Epidermal melanocyte (primary cell): ENCODE data around the gene LYSMD2.
A peak's percentile ranks its signal among the peaks of the same experiment; 100 is the strongest.
"Not testable (repeated sequence)": the region's sequence is repeated elsewhere in the genome, so short reads cannot be mapped to it uniquely, and the experiment has no call there.

ENCODE experiments used
- DNase-seq: peaks from one replicate; pipeline ENCODE4 v3.0.0; 2011; ENCODE audit warnings: low spot score; ENCODE audit not compliant: insufficient read length

The LYSMD2 gene, protein sequence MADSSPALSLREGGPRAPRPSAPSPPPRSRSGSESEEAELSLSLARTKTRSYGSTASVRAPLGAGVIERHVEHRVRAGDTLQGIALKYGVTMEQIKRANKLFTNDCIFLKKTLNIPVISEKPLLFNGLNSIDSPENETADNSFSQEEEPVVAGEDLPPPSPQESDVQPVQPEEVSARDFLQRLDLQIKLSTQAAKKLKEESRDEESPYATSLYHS

DNA sequence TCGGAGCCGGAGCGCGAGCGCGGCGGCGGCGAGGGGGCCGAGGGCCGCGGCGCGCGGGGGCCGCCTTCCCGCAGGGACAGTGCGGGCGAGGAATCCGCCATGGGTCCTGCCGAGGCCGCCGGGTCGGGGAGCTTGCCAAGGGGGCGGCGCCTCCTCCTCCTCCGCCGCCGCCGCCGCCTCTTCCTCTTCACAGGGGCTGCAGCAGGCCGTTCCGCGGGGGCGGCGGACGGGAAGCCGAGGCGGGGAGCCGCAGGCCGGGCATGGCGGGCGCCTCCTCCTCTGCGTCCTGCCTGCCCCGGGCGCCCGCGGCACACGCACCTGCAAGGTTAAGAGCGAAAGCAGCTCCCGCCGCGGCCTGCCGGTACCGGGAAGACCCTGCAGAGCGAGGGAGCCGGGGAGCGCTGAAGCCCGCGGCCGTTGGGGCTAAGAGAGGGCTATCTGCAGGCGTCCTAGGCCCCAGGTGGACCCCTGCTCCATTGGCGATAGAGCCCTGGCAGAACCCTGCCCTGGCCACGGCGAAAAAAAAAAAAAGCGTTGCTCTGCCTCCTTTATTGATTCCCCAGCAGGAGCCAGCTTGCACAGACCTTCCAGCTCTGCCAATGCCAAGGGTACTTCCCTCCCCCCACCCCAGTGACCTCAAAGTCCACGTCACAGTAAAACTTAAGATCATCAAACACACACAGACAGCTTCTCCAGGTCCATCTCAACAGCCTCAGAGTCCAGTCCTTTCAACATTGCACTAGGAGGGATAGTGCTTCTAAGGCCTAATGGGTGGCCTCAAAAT is at the start of gene LYSMD2:
Gene LYSMD2, minus strand, starts transcription at position 134 of the 784 bp plus-strand sequence. Its CDS starts 33 bp downstream, at position 101.
- no peak for DNase-seq

DNA sequence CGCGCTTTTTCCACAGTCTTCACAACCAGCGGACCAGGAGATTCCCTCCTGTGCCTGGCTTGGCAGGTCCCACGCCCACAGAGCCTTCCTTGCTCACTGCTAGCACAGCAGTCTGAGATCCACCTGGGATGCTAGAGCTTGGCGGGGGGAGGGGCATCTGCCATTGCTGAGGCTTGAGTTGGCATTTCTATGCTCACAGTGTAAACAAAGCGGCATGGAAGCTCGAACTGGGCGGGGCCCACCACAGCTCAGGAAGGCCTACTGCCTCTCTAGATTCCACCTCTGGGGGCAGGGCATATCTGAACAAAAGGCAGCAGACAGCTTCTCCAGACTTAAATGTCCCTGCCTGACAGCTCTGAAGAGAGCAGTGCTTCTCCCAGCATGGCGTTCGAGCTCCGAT is 49.7 kb upstream of the LYSMD2 start:
- DNase-seq, result not testable (repeated sequence)

GRCh38 chr15:51783967-51784366 is 46.5 kb upstream of the LYSMD2 start:
- DNase-seq, result no peak

- DNase-seq, result no peak
These were observed 45.0 kb upstream of the LYSMD2 start for GRCh38 chr15:51782357-51782896.

DNA sequence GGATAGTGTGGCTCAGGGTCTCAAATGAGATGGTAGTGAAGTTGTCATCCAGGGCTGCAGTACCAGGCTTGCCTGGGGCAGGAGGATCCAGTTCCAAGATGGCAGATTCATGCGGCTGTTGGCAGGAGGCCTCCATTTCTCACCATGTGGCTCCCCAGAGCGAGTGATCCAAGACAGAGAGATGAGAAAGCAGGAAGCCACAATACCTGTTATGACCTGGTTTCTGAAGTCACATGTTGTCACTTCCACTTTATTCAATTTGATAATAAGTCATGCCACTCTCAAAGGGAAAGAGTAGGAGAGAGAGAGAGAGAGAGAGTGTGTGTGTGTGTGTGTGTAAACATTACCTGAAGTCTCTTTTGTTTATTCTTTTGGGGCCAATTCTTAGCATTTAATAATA is 44.1 kb upstream of the LYSMD2 start:
- no peak for DNase-seq

GRCh38 chr15:51780636-51781035 is 43.2 kb upstream of the LYSMD2 start:
- no peak for DNase-seq

- DNase-seq, result peak; percentile 76
These were observed 39.6 kb upstream of the LYSMD2 start for GRCh38 chr15:51776952-51777569.

- no peak for DNase-seq
These were observed 38.7 kb upstream of the LYSMD2 start for GRCh38 chr15:51775967-51776816.

- DNase-seq, result no peak
These were observed 37.5 kb upstream of the LYSMD2 start for GRCh38 chr15:51774916-51775315.

- no peak for DNase-seq
These were observed 34.3 kb upstream of the LYSMD2 start for GRCh38 chr15:51771773-51772172.

GRCh38 chr15:51770902-51771301 is 33.4 kb upstream of the LYSMD2 start:
- no peak for DNase-seq

GRCh38 chr15:51768018-51768417 is 30.6 kb upstream of the LYSMD2 start:
- no peak for DNase-seq

GRCh38 chr15:51766341-51766740 is 28.9 kb upstream of the LYSMD2 start:
- DNase-seq, result no peak

- peak; percentile 64 for DNase-seq
These were observed 28.3 kb upstream of the LYSMD2 start for GRCh38 chr15:51765751-51766150.

DNA sequence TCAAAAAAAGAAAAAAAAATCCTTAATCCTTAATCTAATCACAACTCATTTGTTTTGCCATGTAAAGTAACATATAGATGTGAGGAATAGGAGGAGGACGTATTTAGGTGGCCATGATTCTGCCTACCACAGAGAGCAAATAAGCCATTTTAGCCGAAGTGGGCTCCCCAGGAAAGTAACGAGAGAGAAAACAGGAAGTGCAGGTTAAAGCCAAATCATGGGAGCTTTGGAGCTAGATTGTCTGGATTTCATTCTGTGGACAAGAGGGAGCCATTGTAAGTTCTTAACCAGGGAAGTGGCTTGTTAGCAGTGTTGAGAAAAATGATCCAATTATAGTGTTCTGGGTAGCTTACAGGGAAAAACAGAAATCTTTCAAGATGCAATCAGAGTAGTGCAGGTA is 23.4 kb upstream of the LYSMD2 start:
- no peak for DNase-seq

DNA sequence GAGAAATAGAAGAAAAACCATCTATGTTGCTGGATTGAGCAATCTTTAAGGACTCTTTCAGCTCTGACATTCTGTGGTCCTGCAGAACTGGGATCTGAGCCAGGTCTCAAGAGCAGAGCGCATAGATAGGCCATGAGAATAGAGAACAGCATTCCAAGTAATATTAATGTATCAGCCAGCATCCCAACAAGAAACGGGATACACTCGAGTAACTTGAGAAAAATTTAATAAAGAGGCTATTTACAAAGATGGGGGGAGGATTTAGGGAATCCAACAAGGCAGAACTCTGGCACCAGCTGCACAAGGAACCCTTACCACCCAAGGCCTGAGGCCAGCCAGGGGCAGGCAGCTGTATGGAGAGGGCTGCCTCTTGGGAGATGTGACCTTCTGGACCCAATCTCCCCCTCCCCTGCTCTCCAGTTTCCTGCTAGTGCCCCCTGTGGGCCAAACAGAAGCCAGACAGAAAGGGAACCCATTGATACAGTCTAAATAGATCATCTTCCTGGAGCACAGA is 22.2 kb upstream of the LYSMD2 start:
- DNase-seq, result peak; percentile 63

DNA sequence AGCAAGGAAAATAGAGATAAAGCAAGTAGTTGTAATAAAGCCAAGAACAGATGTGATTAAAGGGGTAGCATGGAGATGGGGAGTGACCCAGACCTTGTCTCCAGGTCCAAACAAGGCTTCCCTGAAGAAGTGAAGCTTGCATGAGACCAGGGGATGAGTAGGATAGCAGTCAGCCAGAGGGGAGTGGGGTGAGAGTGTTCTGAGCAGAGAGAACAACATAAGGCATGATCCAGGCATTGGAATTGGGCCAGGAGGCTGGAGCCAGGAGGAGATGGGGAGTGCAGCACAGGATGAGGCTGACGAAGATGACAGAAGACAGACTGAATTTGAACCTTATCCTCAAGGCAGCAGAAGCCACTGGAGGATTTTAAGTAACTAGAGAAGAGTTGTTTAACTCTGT is 21.2 kb upstream of the LYSMD2 start:
- no peak for DNase-seq

GRCh38 chr15:51757450-51757849 is 20.0 kb upstream of the LYSMD2 start:
- no peak for DNase-seq

GRCh38 chr15:51756482-51756881 is 19.0 kb upstream of the LYSMD2 start:
- DNase-seq, result no peak

DNA sequence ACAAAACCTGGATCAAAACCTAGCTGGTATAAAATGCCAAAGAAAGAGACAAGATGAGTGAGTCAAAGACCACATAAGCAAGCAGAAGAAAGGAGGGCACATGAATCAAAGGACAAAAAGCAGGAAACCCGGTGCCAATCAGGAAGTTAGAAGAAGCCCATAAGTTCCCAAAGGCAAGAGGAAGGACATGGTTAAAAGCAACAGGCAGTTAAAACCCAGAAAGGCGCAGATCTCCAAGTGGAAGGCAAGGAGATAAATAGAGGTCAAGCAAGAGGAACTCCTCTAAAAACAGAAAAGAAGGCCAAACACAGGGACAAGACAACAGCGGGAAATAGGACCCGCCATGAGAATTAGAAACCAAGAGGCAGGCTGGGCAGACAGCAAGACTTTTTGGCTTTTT is 18.3 kb upstream of the LYSMD2 start:
- no peak for DNase-seq

DNA sequence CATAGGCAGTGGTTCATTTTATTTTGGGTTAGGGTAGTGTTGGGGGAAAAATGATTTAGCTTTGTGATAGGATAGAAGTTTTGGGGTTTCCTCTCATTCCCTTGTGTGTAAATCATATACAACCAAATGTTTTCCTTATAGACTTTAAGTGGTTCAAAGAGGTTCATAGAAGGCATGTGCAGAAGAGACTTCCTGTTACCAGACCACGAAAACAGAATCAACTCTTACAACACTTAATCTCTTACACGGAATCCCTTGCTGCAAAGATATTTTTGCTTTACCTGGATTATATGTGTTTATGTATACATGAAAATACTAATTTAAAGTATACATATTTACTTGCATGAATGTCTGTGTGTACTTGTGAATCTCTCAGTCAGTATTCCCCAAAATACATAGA is 16.8 kb upstream of the LYSMD2 start:
- no peak for DNase-seq
